ENCODE measurements around the gene KRT79. TPM values are rescaled to one million over a fixed set of nuclear protein-coding genes. Genes with fewer than 3 reads are reported as not detected.
A peak's percentile ranks its signal among the peaks of the same experiment; 100 is the strongest.

KRT79 gene
- total and polyA plus RNA-seq, 9 of the 15 experiments (the other 6 are each of a cell fraction or from before 2014, with no cell fraction given): 0.03 to 2.3 (median 0.23) TPM; not detected in 2

- TF ChIP-seq THRA (IDR thresholded peaks at IDR 0.05): no peak
- TF ChIP-seq ZBTB49 (CRISPR knock-in tag; IDR thresholded peaks at IDR 0.05; ENCODE audit: borderline replicate concordance): no peak
- TF ChIP-seq HMBOX1 (IDR thresholded peaks at IDR 0.05): no peak
- no peak for TF ChIP-seq ZNF174 (CRISPR knock-in tag; IDR thresholded peaks at IDR 0.05)
- TF ChIP-seq RFX7 (CRISPR knock-in tag; IDR thresholded peaks at IDR 0.05): no peak
- no peak for TF ChIP-seq LCOR (CRISPR knock-in tag; IDR thresholded peaks at IDR 0.05)
- no peak for TF ChIP-seq RBBP5 (IDR thresholded peaks at IDR 0.05; ENCODE audit: borderline replicate concordance, insufficient read depth, low read length, poor library complexity, severe bottlenecking)
- no peak for TF ChIP-seq RAD21 (CRISPR knock-in tag; conservative IDR thresholded peaks at IDR 0.05 in 1 of 2, IDR thresholded peaks at IDR 0.05 in 1 of 2)
- no peak for TF ChIP-seq PHF20 (IDR thresholded peaks at IDR 0.05; ENCODE audit: partially characterized antibody)
- no peak for TF ChIP-seq ATF6 (CRISPR knock-in tag; IDR thresholded peaks at IDR 0.05)
- TF ChIP-seq CREB1 (IDR thresholded peaks at IDR 0.05): no peak
- TF ChIP-seq CREB1 (CRISPR knock-in tag; IDR thresholded peaks at IDR 0.05): no peak
- TF ChIP-seq XRCC5 (IDR thresholded peaks at IDR 0.05; ENCODE audit: low read depth, low read length): no peak
- no peak for TF ChIP-seq MAZ (CRISPR knock-in tag; conservative IDR thresholded peaks at IDR 0.05 in 1 of 2, IDR thresholded peaks at IDR 0.05 in 1 of 2)
- peak; percentile 50; the same call in 1 of the 2 replicates for TF ChIP-seq RNF2 (IDR thresholded peaks at IDR 0.05)
- TF ChIP-seq RBFOX2 (IDR thresholded peaks at IDR 0.05; ENCODE audit: low read depth, low read length): peak; percentile 37; the same call in 1 of the 2 replicates
- no peak for TF ChIP-seq PATZ1 (CRISPR knock-in tag; IDR thresholded peaks at IDR 0.05; ENCODE audit: borderline replicate concordance)
- TF ChIP-seq SMARCA4 (IDR thresholded peaks at IDR 0.05): peak; percentile 71; the same call in 1 of the 2 replicates
- peak; percentile 59 for TF ChIP-seq NEUROD1 (IDR thresholded peaks at IDR 0.05; ENCODE audit: borderline replicate concordance, low read depth, low read length, partially characterized antibody)
- TF ChIP-seq CBFA2T3 (IDR thresholded peaks at IDR 0.05): peak; percentile 65
- TF ChIP-seq FOXJ3 (CRISPR knock-in tag; IDR thresholded peaks at IDR 0.05): no peak
These were observed 1.9 kb upstream of the KRT79 start (continued) for GRCh38 chr12:52836042-52836466.

All from K562 (cell line).